Activated CD4-positive, alpha-beta T cell treated with anti-CD3 and anti-CD28 coated beads, Interleukin-2, amount 50 U/mL, for 1 hour (primary cell): ENCODE results near the gene DCST2.
"Not testable (repeated sequence)": the region's sequence is repeated elsewhere in the genome, so short reads cannot be mapped to it uniquely, and the experiment has no call there.

ENCODE experiments used
- DNase-seq: peaks from one replicate; pipeline ENCODE4 v3.0.0-alpha.2; 2020

The DCST2 gene

GRCh38 chr1:154995301-154995983, 38.1 kb downstream of the DCST2 start:
- DNase-seq, result not testable (repeated sequence)

GRCh38 chr1:154994591-154994990, 39.0 kb downstream of the DCST2 start:
- no peak for DNase-seq

GRCh38 chr1:154994269-154994587, 39.4 kb downstream of the DCST2 start:
- DNase-seq, result no peak

- no peak for DNase-seq
Observed at GRCh38 chr1:154993572-154994268, 39.9 kb downstream of the DCST2 start, which contains the start of gene LENEP. LENEP (plus strand) TSS chr1:154993586; CDS start chr1:154993608, 22 bp downstream.

GRCh38 chr1:154992721-154993571, 40.6 kb downstream of the DCST2 start:
- no peak for DNase-seq

DNA sequence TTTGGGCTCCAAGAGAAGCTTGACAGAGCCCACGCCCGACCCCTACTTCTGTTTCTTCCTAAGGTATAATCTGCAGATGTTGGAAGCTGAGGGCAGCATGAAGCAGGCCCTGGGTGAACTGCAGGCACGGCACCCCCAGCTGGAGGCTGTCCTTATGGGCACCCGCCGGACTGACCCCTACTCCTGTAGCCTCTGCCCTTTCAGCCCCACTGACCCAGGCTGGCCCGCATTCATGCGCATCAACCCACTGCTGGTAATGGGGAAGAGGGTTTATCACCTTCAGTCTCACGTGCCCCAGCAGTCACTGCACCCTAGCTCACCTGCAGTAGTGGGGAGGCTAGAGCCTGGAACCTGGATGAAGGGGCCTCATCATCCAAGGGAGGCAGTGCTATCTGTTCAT, 43.3 kb downstream of the DCST2 start:
- DNase-seq, result no peak

- DNase-seq, result no peak
Observed at GRCh38 chr1:154989195-154989860, 44.3 kb downstream of the DCST2 start.

- DNase-seq, result no peak
Observed at GRCh38 chr1:154988058-154988954, 45.3 kb downstream of the DCST2 start.

GRCh38 chr1:154987326-154987725, 46.3 kb downstream of the DCST2 start:
- no peak for DNase-seq

DNA sequence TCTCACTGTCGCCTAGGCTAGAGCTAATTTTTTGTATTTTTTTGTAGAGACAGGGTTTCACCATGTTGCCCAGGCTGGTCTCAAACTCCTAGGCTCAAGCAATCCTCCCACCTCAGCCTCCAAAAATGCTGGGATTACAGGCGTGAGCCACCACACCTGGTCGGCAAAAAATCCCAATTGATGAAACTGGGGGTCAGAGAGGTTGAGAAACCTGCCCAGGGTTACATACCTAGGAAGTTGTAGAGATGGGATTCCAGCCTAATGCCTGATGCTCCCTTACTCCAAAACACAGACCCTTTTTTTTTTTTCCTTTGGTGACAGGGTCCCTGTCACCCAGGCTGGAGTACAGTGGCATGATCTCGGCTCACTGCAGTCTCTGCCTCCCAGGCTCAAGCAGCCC, 46.8 kb downstream of the DCST2 start:
- not testable (repeated sequence) for DNase-seq

DNA sequence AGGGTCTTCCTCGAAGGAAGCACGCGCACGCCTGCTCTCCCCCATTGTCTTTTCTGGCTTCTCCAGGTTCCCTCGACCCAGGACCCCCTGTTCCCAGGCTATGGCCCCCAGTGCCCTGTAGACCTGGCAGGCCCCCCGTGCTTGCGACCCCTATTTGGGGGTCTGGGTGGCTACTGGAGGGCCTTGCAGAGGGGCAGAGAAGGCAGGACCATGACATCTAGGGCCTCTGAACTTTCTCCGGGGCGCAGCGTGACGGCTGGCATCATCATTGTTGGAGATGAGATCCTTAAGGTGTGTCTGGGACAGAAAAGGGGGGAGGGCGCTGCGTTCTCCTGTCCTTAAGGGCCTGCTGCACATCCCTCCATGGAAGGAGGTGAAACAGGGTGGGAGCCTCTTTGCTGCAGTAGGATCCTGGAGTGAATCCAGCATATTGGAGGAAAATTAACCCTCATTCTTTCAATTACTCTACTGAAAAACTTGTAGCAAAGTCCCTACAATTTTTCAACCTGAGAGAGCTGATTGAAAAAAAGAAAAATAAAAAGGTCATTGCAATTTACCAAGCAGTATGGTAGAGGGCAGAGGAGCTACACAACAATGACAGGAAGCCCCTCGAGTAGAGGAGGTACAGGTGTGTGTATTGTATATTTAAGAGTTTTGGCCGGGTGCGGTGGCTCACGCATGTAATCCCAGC, 49.7 kb downstream of the DCST2 start:
- DNase-seq, result no peak

GRCh38 chr1:154982897-154983648, 50.5 kb downstream of the DCST2 start, which contains the start of gene FLAD1:
FLAD1 (plus strand) TSS chr1:154983344; CDS start chr1:154983695, 351 bp downstream.
- DNase-seq, result peak; percentile 92

DNA sequence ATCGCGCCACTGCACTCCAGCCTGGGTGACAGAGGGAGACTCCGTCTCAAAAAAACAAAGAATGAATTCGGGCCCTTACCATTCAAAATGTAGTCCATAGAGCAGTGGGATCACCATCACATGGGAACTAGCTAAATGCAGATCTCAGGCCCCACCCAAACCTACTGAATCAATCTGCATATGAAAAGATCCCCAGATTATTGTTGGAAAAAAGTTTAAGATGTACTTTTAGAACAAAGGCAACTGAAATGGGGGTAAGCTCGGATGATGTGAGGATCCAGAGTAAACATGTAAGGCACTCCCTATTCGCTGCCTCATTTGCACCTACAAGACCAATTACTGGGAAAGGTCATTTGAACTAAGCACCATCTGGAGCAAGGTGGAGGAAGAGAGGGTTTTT, 51.2 kb downstream of the DCST2 start:
- DNase-seq, result no peak

DNA sequence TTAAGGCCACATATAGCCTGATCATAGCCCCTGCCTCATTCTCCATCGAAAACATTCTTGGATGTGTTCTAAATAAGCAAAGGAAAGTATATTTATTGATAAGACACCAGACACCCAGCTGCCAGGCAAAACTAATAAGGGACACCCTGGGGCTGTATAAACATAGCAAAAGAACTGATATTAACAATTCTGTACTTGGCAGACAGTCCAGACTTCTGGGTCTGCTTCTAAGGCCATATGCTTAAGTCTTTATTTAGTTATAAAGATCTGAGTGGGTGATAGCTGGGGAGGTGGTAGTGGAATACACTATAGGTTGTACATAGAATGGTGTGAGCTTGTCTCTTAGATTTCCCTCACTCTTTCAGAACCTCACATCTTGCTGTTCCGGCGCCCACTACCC, 55.2 kb downstream of the DCST2 start:
- no peak for DNase-seq

DNA sequence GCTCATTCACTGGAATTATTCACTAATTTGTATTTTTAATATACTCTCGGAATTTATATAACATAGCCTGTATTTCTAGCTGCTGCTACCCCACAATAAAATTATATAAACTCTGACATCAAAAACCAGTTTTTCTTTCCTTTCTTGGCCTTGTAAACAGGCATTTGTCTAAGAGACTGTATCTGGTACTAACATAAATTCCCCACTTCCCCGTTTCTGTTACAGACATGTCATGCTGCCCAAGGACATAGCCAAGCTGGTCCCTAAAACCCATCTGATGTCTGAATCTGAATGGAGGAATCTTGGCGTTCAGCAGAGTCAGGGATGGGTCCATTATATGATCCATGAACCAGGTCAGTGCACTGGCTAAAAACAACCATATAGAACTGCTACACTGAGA, 55.8 kb downstream of the DCST2 start:
- DNase-seq, result not testable (repeated sequence)

DNA sequence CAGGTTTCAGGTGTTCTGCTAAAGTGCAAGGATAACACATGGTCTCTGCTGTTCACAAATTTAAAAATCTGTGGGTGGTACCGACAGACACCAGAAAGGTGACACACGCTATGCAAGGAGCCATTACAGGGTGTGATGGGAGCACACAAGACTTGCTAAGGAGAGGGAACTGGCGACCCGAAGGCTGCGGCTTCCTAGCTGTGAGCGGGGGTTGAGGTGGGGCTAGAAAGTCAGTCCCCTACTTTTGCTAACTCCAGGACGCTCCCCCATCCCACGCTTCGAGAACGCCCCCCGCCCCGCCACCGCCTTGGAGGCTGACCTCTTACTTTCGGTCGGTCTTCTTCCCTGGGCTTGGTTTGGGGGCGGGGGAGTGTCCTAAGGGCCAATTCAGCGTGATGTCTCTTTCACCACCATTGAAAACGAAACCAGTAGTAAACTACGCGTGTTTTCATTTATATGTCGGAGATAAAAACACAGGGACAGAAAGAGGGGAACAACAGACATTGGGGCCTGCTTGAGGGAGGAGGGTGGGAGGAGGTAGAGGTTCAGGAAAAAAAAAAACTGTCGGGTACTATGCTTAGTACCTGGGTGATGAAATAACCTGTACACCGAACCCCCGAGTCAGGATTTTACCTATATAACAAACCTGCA, 58.0 kb downstream of the DCST2 start:
- peak; percentile 34 for DNase-seq

DNA sequence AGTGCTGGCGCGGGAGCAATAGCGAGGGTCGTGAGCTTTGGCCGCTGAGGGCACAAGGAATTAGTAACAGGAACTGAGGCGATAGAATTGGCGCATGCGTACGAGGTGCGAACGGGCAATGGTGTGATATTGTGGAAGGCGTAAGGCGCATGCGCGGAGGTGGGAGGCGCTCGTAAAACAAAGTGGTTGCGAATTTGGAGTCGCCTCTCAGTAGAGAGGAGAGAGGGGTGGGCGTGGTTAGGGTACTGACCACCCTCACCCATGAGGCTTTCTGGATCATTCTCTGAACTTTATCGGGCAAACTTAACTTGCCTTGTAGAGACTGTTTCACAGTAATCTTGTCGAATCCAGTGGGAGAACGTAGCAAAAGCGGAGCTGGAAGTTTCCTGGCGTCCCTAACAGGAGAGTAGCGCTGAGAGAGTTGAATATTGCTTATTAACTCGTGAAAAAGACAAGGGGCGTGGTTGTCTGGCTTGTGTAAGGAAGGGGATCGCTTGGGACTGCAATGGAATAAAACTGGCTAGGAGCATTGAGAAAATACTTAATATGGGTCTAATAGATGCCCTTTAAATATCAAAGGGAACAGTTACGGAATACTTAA, 58.7 kb downstream of the DCST2 start:
- DNase-seq, result peak; percentile 92

GRCh38 chr1:154974102-154974807, 59.3 kb downstream of the DCST2 start, which contains the start of gene CKS1B:
CKS1B (plus strand) TSS chr1:154974681; CDS start chr1:154974746, 65 bp downstream.
- DNase-seq, result peak; percentile 95
